HepG2 (cell line): ENCODE results near the gene DLG4. TPM values are rescaled to one million over a fixed set of nuclear protein-coding genes. Genes with fewer than 3 reads are reported as not detected.

Source experiments
- ARNT2 ChIP-seq: sonication (generic); formaldehyde crosslinking; IDR thresholded peaks from 2 replicates; pipeline ENCODE4 v1.8.0; 2022; ENCODE audit warnings: mild to moderate bottlenecking, low read depth, missing genetic modification reagents, moderate library complexity
- ELF3 ChIP-seq: IDR thresholded peaks from 2 replicates; pipeline ENCODE4 v1.6.1; 2016; ENCODE audit warnings: missing genetic modification reagents, missing compliant biosample characterization
- LCORL ChIP-seq, 2 experiments: fragments of 450-650 bp in 1 of 2; sonication (generic) in 1 of 2; formaldehyde crosslinking in 1 of 2; IDR thresholded peaks; 2 replicates each; pipeline versions ENCODE4 v1.5.0 to v1.6.1; 2017 to 2020; ENCODE audit warnings: antibody characterized with exemption in 1 of 2, missing genetic modification reagents in 1 of 2
- MXI1 ChIP-seq: IDR thresholded peaks from 3 replicates; pipeline ENCODE4 v1.6.1; 2012; ENCODE audit warnings: low read depth, low read length, inconsistent platforms, borderline replicate concordance
- RAD51 ChIP-seq: fragments of 450-650 bp; IDR thresholded peaks from 2 replicates; pipeline ENCODE4 v1.6.1; 2016; ENCODE audit warnings: borderline replicate concordance
- YY1 ChIP-seq: IDR thresholded peaks from 2 replicates; pipeline ENCODE4 v1.6.1; 2011; ENCODE audit warnings: low read length, low read depth, moderate library complexity, mild to moderate bottlenecking; ENCODE audit not compliant: insufficient read depth, insufficient replicate concordance
- ZNF12 ChIP-seq: sonication (generic); formaldehyde crosslinking; IDR thresholded peaks from 2 replicates; pipeline ENCODE4 v1.5.0; 2020; ENCODE audit warnings: missing genetic modification reagents
- ZNF3 ChIP-seq: IDR thresholded peaks from 2 replicates; pipeline ENCODE4 v1.7.0; 2017; ENCODE audit warnings: inconsistent platforms
- polyA plus RNA-seq, 8 experiments: library from polyadenylated mRNA; depleted of rRNA in 3 of 8; stranded (reverse) in 7 of 8; unstranded in 1 of 8; fragments of >200 nt; fragmentation: Illumina TruSeq in 4 of 8; extraction: Trizol in 4 of 8; gene quantifications; 2 replicates each; pipeline versions ENCODE4 v1.2.1 to v1.2.3, GENCODE V29; 2011 to 2016; ENCODE audit warnings: low read depth in 4 of 8, missing spikeins in 1 of 8, mixed read lengths in 1 of 8; ENCODE audit not compliant: insufficient read depth in 1 of 8
- total RNA-seq, 5 experiments: library from RNA; depleted of rRNA; stranded (reverse); fragments of >200 nt; fragmentation: Illumina TruSeq; extraction: Trizol; gene quantifications; 2 replicates each; pipeline ENCODE4 v1.2.3, GENCODE V29; 2016; ENCODE audit warnings: low read depth in 1 of 5
- TF ChIP-seq, protein P1 (sequence below): sonication (generic); formaldehyde crosslinking; IDR thresholded peaks from 2 replicates; pipeline ENCODE4 v1.5.1; 2020; ENCODE audit warnings: mild to moderate bottlenecking, missing genetic modification reagents
- TF ChIP-seq, protein P2 (sequence below): sonication (generic); formaldehyde crosslinking; IDR thresholded peaks from one replicate; pipeline ENCODE4 v1.5.1; 2020; ENCODE audit warnings: mild to moderate bottlenecking, missing genetic modification reagents; ENCODE audit errors: not compliant biosample characterization
- TF ChIP-seq, protein P3 (sequence below): sonication (generic); formaldehyde crosslinking; IDR thresholded peaks from 2 replicates; pipeline ENCODE4 v1.8.0; 2023; ENCODE audit warnings: mild to moderate bottlenecking, missing genetic modification reagents
- TF ChIP-seq, protein P4 (sequence below): sonication (generic); formaldehyde crosslinking; IDR thresholded peaks from 2 replicates; pipeline ENCODE4 v1.4.0; 2020; ENCODE audit warnings: missing genetic modification reagents

The DLG4 gene
- total and polyA plus RNA-seq, 2 of the 13 experiments (the other 11 are each of a cell fraction or from before 2014, with no cell fraction given), result 0.71 to 4.3 TPM

DNA sequence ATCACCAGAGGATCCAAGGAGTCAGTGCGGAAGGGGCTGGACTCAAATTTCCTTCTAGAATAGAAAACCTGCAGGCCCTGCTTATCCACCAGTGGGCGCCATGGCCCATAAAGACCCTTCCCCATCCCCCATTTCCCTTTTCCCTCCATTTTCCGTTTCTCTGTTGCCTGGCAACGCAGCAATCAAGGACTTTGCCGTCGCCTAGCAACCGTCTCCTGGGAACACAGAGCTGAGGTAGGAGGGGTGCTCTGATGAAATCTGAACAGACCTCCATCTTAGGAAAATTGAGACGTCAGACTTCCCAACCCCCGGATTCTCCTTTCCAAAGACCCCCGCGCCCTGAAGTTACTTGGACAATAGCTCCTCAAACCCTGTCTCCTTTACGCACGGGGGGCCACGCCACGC, 5.7 kb downstream of the DLG4 start (continued):
- TF ChIP-seq, protein P1, sequence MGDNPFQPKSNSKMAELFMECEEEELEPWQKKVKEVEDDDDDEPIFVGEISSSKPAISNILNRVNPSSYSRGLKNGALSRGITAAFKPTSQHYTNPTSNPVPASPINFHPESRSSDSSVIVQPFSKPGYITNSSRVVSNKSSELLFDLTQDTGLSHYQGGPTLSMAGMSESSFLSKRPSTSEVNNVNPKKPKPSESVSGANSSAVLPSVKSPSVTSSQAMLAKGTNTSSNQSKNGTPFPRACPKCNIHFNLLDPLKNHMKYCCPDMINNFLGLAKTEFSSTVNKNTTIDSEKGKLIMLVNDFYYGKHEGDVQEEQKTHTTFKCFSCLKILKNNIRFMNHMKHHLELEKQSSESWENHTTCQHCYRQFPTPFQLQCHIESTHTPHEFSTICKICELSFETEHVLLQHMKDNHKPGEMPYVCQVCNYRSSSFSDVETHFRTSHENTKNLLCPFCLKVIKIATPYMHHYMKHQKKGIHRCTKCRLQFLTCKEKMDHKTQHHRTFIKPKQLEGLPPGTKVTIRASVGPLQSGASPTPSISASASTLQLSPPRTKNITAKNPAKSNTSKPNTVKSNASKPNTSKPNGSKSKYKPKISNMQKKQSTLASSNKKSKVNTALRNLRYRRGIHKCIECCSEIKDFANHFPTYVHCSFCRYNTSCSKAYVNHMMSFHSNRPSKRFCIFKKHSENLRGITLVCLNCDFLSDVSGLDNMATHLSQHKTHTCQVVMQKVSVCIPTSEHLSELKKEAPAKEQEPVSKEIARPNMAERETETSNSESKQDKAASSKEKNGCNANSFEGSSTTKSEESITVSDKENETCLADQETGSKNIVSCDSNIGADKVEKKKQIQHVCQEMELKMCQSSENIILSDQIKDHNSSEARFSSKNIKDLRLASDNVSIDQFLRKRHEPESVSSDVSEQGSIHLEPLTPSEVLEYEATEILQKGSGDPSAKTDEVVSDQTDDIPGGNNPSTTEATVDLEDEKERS (CRISPR knock-in tag), result 0 out of 2 replicates have a peak, but pooled peaks have one; percentile 29
- 0 out of 2 replicates have a peak, but pooled peaks have one; percentile 5 for TF ChIP-seq ELF3
- TF ChIP-seq, protein P2, sequence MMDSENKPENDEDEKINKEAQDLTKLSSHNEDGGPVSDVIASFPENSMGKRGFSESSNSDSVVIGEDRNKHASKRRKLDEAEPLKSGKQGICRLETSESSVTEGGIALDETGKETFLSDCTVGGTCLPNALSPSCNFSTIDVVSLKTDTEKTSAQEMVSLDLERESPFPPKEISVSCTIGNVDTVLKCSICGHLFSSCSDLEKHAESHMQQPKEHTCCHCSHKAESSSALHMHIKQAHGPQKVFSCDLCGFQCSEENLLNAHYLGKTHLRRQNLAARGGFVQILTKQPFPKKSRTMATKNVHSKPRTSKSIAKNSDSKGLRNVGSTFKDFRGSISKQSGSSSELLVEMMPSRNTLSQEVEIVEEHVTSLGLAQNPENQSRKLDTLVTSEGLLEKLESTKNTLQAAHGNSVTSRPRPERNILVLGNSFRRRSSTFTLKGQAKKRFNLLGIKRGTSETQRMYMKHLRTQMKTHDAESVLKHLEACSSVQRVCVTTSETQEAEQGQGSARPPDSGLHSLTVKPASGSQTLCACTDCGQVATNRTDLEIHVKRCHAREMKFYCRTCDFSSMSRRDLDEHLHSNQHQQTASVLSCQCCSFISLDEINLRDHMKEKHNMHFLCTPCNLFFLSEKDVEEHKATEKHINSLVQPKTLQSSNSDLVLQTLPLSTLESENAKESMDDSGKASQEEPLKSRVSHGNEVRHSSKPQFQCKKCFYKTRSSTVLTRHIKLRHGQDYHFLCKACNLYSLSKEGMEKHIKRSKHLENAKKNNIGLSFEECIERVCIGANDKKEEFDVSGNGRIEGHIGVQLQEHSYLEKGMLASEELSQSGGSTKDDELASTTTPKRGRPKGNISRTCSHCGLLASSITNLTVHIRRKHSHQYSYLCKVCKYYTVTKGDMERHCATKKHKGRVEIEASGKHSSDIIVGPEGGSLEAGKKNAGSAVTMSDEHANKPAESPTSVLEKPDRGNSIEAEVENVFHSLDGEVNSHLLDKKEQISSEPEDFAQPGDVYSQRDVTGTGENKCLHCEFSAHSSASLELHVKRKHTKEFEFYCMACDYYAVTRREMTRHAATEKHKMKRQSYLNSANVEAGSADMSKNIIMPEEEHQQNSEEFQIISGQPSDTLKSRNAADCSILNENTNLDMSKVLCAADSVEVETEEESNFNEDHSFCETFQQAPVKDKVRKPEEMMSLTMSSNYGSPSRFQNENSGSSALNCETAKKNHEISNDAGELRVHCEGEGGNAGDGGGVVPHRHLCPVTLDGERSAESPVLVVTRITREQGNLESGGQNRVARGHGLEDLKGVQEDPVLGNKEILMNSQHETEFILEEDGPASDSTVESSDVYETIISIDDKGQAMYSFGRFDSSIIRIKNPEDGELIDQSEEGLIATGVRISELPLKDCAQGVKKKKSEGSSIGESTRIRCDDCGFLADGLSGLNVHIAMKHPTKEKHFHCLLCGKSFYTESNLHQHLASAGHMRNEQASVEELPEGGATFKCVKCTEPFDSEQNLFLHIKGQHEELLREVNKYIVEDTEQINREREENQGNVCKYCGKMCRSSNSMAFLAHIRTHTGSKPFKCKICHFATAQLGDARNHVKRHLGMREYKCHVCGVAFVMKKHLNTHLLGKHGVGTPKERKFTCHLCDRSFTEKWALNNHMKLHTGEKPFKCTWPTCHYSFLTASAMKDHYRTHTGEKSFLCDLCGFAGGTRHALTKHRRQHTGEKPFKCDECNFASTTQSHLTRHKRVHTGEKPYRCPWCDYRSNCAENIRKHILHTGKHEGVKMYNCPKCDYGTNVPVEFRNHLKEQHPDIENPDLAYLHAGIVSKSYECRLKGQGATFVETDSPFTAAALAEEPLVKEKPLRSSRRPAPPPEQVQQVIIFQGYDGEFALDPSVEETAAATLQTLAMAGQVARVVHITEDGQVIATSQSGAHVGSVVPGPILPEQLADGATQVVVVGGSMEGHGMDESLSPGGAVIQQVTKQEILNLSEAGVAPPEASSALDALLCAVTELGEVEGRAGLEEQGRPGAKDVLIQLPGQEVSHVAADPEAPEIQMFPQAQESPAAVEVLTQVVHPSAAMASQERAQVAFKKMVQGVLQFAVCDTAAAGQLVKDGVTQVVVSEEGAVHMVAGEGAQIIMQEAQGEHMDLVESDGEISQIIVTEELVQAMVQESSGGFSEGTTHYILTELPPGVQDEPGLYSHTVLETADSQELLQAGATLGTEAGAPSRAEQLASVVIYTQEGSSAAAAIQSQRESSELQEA, result no peak
- no peak for TF ChIP-seq RAD51
- no peak for TF ChIP-seq ZNF3 (CRISPR knock-in tag)
- TF ChIP-seq, protein P3, sequence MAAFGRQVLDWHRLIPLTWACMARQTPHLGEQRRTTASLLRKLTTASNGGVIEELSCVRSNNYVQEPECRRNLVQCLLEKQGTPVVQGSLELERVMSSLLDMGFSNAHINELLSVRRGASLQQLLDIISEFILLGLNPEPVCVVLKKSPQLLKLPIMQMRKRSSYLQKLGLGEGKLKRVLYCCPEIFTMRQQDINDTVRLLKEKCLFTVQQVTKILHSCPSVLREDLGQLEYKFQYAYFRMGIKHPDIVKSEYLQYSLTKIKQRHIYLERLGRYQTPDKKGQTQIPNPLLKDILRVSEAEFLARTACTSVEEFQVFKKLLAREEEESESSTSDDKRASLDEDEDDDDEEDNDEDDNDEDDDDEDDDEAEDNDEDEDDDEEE, result no peak
- TF ChIP-seq ZNF12 (CRISPR knock-in tag), result 0 out of 2 replicates have a peak, but pooled peaks have one; percentile 18
- TF ChIP-seq LCORL (IDR thresholded peaks at IDR 0.05), result no peak
- peak; percentile 25; the same call in 1 of the 2 replicates for TF ChIP-seq LCORL (CRISPR knock-in tag; IDR thresholded peaks at IDR 0.05)
- 0 out of 2 replicates have a peak, but pooled peaks have one; percentile 14 for TF ChIP-seq ARNT2 (CRISPR knock-in tag)
- peak; percentile 48 for TF ChIP-seq YY1
- TF ChIP-seq, protein P4, sequence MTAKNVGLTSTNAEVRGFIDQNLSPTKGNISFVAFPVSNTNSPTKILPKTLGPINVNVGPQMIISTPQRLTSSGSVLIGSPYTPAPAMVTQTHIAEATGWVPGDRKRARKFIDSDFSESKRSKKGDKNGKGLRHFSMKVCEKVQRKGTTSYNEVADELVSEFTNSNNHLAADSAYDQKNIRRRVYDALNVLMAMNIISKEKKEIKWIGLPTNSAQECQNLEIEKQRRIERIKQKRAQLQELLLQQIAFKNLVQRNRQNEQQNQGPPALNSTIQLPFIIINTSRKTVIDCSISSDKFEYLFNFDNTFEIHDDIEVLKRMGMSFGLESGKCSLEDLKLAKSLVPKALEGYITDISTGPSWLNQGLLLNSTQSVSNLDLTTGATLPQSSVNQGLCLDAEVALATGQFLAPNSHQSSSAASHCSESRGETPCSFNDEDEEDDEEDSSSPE, result peak; percentile 59; the same call in 1 of the 2 replicates
- peak; percentile 97 for TF ChIP-seq MXI1
